Thyroid gland (tissue), 4 donors: Measurements from ENCODE around the gene CYB561D1. TPM values are rescaled to one million over a fixed set of nuclear protein-coding genes. Genes with fewer than 3 reads are reported as not detected.
"Not testable (repeated sequence)": the region's sequence is repeated elsewhere in the genome, so short reads cannot be mapped to it uniquely, and the experiment has no call there.

Experiments used
- DNase-seq, 2 donors: peaks; one replicate each; pipeline ENCODE4 v3.0.0-alpha.2; 2019
- H3K27ac ChIP-seq, 3 donors: fragments of 200-600 bp; sonication (generic); 1 replicate in 2 of 3; 2 replicates in 1 of 3; pipeline ENCODE4 v1.5.1; 2016 to 2019; ENCODE audit warnings: mild to moderate bottlenecking in 1 of 3, moderate library complexity in 1 of 3
- H3K27me3 ChIP-seq: fragments of 200-600 bp; sonication (generic); one replicate; pipeline ENCODE4 v1.5.1; 2019
- H3K36me3 ChIP-seq, 2 donors: fragments of 200-600 bp; sonication (generic); one replicate each; pipeline ENCODE4 v1.5.1; 2016 to 2019
- H3K4me1 ChIP-seq, 2 donors: fragments of 200-600 bp; sonication (generic); one replicate each; pipeline ENCODE4 v1.5.1; 2017 to 2019
- H3K4me3 ChIP-seq, 3 donors: fragments of 200-600 bp; sonication (generic); replicated peaks in 1 of 3; 1 replicate in 2 of 3; 2 replicates in 1 of 3; pipeline ENCODE4 v1.5.1; 2016; ENCODE audit warnings: mild to moderate bottlenecking in 1 of 3
- H3K9me3 ChIP-seq: fragments of 200-600 bp; sonication (generic); one replicate; pipeline ENCODE4 v1.5.1; 2017
- CTCF ChIP-seq, 6 experiments: fragments of 200-600 bp in 3 of 6; fragments of 450-650 bp in 3 of 6; sonication (generic) in 3 of 6; IDR thresholded peaks; one replicate each; pipeline ENCODE4 v1.5.1; 2016 to 2019; ENCODE audit warnings: antibody characterized with exemption in 6 of 6, mild to moderate bottlenecking in 2 of 6, inconsistent platforms in 1 of 6, moderate library complexity in 1 of 6
- POLR2A ChIP-seq, 2 donors: fragments of 450-650 bp; IDR thresholded peaks; one replicate each; pipeline ENCODE4 v1.6.1; 2017; ENCODE audit warnings: antibody characterized with exemption in 2 of 2, mild to moderate bottlenecking in 2 of 2, moderate library complexity in 1 of 2
- WGBS, 2 donors: methylation state at CpG; one replicate each; pipeline ENCODE4 v1.1.5; 2017; 5-methylcytosine and 5-hydroxymethylcytosine counted together
- intact Hi-C: fragments of 100-400 bp; cut with DNase I; formaldehyde crosslinking; loops from one replicate; pipeline ENCODE4 v1.15.1; 2023
- total RNA-seq, 4 donors: library from RNA; depleted of rRNA; stranded (reverse); fragments of >200 nt; gene quantifications; one replicate each; pipeline ENCODE4 v1.2.3, GENCODE V29; 2016

Gene CYB561D1
- total RNA-seq, 4 donors from 2014 or later: 8.1 to 16.0 (median 12.2) TPM

DNA sequence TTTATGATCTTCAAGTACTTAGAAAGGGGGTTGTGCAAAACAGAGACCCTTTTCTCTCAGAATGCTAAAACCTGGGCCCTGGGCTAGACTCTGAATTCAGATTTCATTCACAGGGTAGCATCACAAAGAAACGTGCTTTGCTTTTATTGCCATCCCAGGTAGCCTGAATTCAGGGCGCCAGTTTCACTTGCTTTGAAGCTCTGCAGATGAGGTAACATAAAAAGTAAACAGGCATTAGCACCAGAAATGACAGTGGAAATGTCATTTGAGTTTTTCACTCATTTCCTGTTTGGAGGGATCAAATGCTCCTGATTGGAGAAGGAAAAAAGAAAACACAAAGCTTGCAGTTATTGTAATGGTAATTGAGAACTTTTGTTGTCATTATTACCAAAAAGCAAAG is 25.0 kb upstream of the CYB561D1 start:
- Histone ChIP-seq H3K27ac (no peak overlapping the region), H3K36me3 (no peaks in the 10 kb centered on the region), H3K4me1 (peaks cover 15% of the 10 kb centered on the region in 2 donors), H3K9me3 (no peaks in the 10 kb centered on the region), H3K4me3 (no peak overlapping the region), H3K27me3 (no peaks in the 10 kb centered on the region)
- no peak for DNase-seq
- intact Hi-C loops: no loop called here
- WGBS, 2 donors: 31 to 36% methylated on average over 2 of the region's 2 CpGs
- TF ChIP-seq CTCF (IDR thresholded peaks at IDR 0.05): no peak

DNA sequence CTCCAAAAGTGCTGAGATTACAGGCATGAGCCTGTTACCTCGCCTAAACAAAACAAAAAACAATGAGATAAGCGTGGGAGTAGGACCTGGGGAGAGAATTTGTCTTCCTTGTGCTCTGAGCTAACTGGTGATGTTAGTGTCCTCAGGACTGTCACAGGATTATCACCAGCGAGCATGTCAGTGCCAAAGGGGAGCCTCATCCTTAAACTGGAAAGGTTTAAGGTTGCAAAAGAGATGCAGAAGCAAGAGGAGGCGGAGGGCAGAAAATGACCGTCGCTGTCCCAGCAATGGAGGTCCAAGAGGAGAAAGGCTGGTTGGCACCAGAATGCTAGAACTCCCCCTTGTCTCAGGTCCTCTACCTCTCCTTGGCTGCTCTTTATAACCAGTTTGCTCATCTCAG is 23.6 kb upstream of the CYB561D1 start:
- no peak for DNase-seq
- no peaks in the 10 kb centered on the region for H3K27me3 ChIP-seq
- peaks cover 13 to 15% of the 10 kb centered on the region in 2 donors for H3K4me1 ChIP-seq
- no peak overlapping the region for H3K4me3 ChIP-seq
- no peaks in the 10 kb centered on the region for H3K9me3 ChIP-seq
- no peak overlapping the region for H3K27ac ChIP-seq
- intact Hi-C loops: no loop called here
- TF ChIP-seq CTCF (IDR thresholded peaks at IDR 0.05): no peak
- no peak for TF ChIP-seq POLR2A (IDR thresholded peaks at IDR 0.05)
- 67 to 72% methylated on average over 6 of the region's 6 CpGs for WGBS, 2 donors
- no peaks in the 10 kb centered on the region for H3K36me3 ChIP-seq

GRCh38 chr1:109472779-109473178 is 21.1 kb upstream of the CYB561D1 start:
- no peaks in the 10 kb centered on the region for H3K27me3 ChIP-seq
- no peak overlapping the region for H3K4me3 ChIP-seq
- H3K9me3 ChIP-seq: no peaks in the 10 kb centered on the region
- TF ChIP-seq CTCF (IDR thresholded peaks at IDR 0.05): no peak
- TF ChIP-seq POLR2A (IDR thresholded peaks at IDR 0.05): no peak
- intact Hi-C loops: no loop called here
- 53 to 55% methylated on average over 3 of the region's 3 CpGs for WGBS, 2 donors
- peaks cover 0 to under 1% of the 10 kb centered on the region in 2 donors for H3K4me1 ChIP-seq
- H3K36me3 ChIP-seq: no peaks in the 10 kb centered on the region
- H3K27ac ChIP-seq: no peak overlapping the region
- no peak for DNase-seq

DNA sequence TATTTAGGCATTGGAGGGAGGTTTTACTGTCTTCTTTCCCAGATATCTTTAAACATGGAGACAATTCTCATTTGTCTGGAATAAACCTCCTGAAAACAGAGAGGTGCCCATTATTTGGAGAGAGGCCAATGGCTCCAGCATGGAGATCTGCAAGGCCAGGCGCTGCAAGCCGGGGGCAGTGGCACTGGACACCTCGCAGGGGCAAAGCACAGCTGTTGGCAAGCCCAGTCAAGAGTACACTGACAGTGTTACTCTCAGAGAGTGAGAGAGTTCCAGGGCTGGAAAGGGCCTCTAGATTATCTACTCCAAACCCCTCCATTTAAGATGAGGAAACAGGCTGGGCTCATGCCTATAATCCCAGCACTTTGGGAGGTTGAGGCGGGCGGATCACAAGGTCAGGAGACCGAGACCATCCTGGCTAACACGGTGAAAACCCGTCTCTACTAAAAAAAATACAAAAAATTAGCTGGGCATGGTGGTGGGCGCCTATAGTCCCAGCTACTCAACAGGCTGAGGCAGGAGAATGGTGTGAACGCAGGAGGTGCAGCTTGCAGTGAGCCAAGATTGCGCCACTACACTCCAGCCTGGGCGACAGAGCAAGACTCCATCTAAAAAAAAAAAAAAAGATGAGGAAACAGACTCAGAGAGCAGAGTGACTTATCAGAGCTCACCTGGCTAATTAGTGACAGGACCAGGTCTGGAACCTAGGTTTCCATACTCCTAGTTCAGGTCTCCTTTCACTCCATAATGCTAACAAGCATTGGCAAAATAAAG is 20.4 kb upstream of the CYB561D1 start:
- H3K36me3 ChIP-seq, H3K4me1 ChIP-seq, H3K27me3 ChIP-seq, H3K27ac ChIP-seq, DNase-seq, intact Hi-C loops, H3K9me3 ChIP-seq, H3K4me3 ChIP-seq: not testable (repeated sequence)
- 82 to 91% methylated on average over 9 to 12 of the region's 12 CpGs for WGBS, 2 donors

- Histone ChIP-seq H3K9me3 (no peaks in the 10 kb centered on the region), H3K36me3 (no peaks in the 10 kb centered on the region), H3K27ac (no peak overlapping the region), H3K27me3 (no peaks in the 10 kb centered on the region), H3K4me3 (no peak overlapping the region), H3K4me1 (no peaks in the 10 kb centered on the region)
- no peak for DNase-seq
- 74 to 85% methylated on average over 1 of the region's 1 CpG for WGBS, 2 donors
- intact Hi-C loops: no loop called here
- no peak for TF ChIP-seq CTCF (IDR thresholded peaks at IDR 0.05)
- TF ChIP-seq POLR2A (IDR thresholded peaks at IDR 0.05): no peak
Observed at GRCh38 chr1:109474697-109475096, 19.2 kb upstream of the CYB561D1 start.
